Retinal pigment epithelial cell (primary cell): ENCODE data around the gene STK33.

Source experiments
- DNase-seq: peaks from one replicate; pipeline ENCODE4 v3.0.0-alpha.2; 2010; ENCODE audit warnings: low read depth
- H3K4me3 ChIP-seq: 2 replicates; pipeline ENCODE4 v1.5.1; 2011; ENCODE audit warnings: mild to moderate bottlenecking, low read length, control low read depth, moderate library complexity
- CTCF ChIP-seq: conservative IDR thresholded peaks from 2 replicates; pipeline ENCODE4 v1.5.1; 2011; ENCODE audit warnings: low read depth, low read length, control low read depth, inconsistent platforms

STK33 gene

GRCh38 chr11:8614497-8614896 lies 20.5 kb upstream of the STK33 start:
- no peak overlapping the region for H3K4me3 ChIP-seq
- no peak for TF ChIP-seq CTCF
- no peak for DNase-seq

GRCh38 chr11:8613036-8613435 lies 19.0 kb upstream of the STK33 start:
- TF ChIP-seq CTCF = no peak
- H3K4me3 ChIP-seq = no peak overlapping the region
- no peak for DNase-seq

GRCh38 chr11:8612522-8612921 lies 18.5 kb upstream of the STK33 start:
- H3K4me3 ChIP-seq = no peak overlapping the region
- no peak for DNase-seq
- no peak for TF ChIP-seq CTCF

- no peak overlapping the region for H3K4me3 ChIP-seq
- DNase-seq = peak; percentile 55
- no peak for TF ChIP-seq CTCF
Observed at GRCh38 chr11:8610532-8611116, 16.6 kb upstream of the STK33 start.

- no peak for TF ChIP-seq CTCF
- DNase-seq = no peak
- H3K4me3 ChIP-seq = no peak overlapping the region
Observed at GRCh38 chr11:8608652-8609051, 14.6 kb upstream of the STK33 start.

- no peak for DNase-seq
- H3K4me3 ChIP-seq = no peak overlapping the region
- no peak for TF ChIP-seq CTCF
Observed at GRCh38 chr11:8605971-8606563, 12.0 kb upstream of the STK33 start.

- TF ChIP-seq CTCF = peak; percentile 82
- peak; percentile 96 for DNase-seq
- no peak overlapping the region for H3K4me3 ChIP-seq
Observed at GRCh38 chr11:8604078-8604723, 10.2 kb upstream of the STK33 start.
